HEK293 (cell line): ENCODE results near the gene KIF26B.

ENCODE experiments used
- CTCF ChIA-PET: fragments of 350-600 bp; formaldehyde crosslinking; extraction: SDS; loops from one replicate; lab custom pipeline; 2021; ENCODE audit warnings: antibody characterized with exemption; lab: Yijun Ruan, JAX
- POLR2A ChIA-PET: fragments of 300-600 bp; formaldehyde crosslinking; extraction: SDS; loops from one replicate; lab custom pipeline; 2020; ENCODE audit warnings: antibody characterized with exemption, inconsistent platforms; lab: Yijun Ruan, JAX
- H3K27ac ChIP-seq: fragments of 200-500 bp; sonication (Bioruptor generic); 2 replicates; pipeline ENCODE4 v1.5.1; 2014; ENCODE audit warnings: low read depth, low read length, control low read depth, inconsistent platforms; ENCODE audit errors: extremely low read depth
- H3K36me3 ChIP-seq, 2 experiments: fragments of 200-500 bp in 1 of 2; sonication (Bioruptor generic) in 1 of 2; 1 replicate in 1 of 2; 2 replicates in 1 of 2; pipeline ENCODE4 v1.5.1; 2014 to 2017; ENCODE audit warnings: inconsistent platforms in 2 of 2, low read length in 2 of 2; ENCODE audit not compliant: control insufficient read depth in 2 of 2, insufficient read depth in 1 of 2
- H3K4me1 ChIP-seq: fragments of 200-500 bp; sonication (Bioruptor generic); 2 replicates; pipeline ENCODE4 v1.5.1; 2014; ENCODE audit warnings: mild to moderate bottlenecking, low read length, inconsistent platforms; ENCODE audit not compliant: control insufficient read depth, insufficient read depth
- H3K4me3 ChIP-seq: 2 replicates; pipeline ENCODE4 v1.5.1; 2011; ENCODE audit warnings: low read depth, mild to moderate bottlenecking, control low read depth, low read length, moderate library complexity
- H3K9me3 ChIP-seq: fragments of 200-500 bp; sonication (Bioruptor generic); 2 replicates; pipeline ENCODE4 v1.5.1; 2014; ENCODE audit warnings: low read depth, low read length, inconsistent platforms; ENCODE audit not compliant: control insufficient read depth, insufficient read depth
- IKZF3 ChIP-seq: fragments of 450-650 bp; IDR thresholded peaks from 2 replicates; pipeline ENCODE4 v1.5.0; 2018; ENCODE audit warnings: missing biosample characterization, mild to moderate bottlenecking, missing genetic modification characterization, moderate library complexity
- PATZ1 ChIP-seq: fragments of 450-650 bp; formaldehyde crosslinking; IDR thresholded peaks from 2 replicates; pipeline ENCODE4 v1.5.1; 2016; ENCODE audit warnings: missing biosample characterization, missing genetic modification characterization
- PBX3 ChIP-seq: sonication (generic); formaldehyde crosslinking; IDR thresholded peaks from 2 replicates; pipeline ENCODE4 v1.8.1; 2022; ENCODE audit warnings: mild to moderate bottlenecking, moderate library complexity, missing genetic modification reagents
- PRDM6 ChIP-seq: fragments of 450-650 bp; formaldehyde crosslinking; IDR thresholded peaks from 2 replicates; pipeline ENCODE4 v1.5.1; 2017; ENCODE audit warnings: missing biosample characterization, missing genetic modification characterization
- ZBTB10 ChIP-seq: fragments of 450-650 bp; formaldehyde crosslinking; IDR thresholded peaks from 2 replicates; pipeline ENCODE4 v1.5.1; 2016; ENCODE audit warnings: missing biosample characterization, missing genetic modification characterization
- ZBTB26 ChIP-seq: fragments of 450-650 bp; formaldehyde crosslinking; optimal IDR thresholded peaks from 2 replicates; pipeline ENCODE3; 2016; ENCODE audit warnings: missing biosample characterization, mild to moderate bottlenecking, missing genetic modification characterization
- ZBTB48 ChIP-seq: fragments of 450-650 bp; formaldehyde crosslinking; IDR thresholded peaks from 2 replicates; pipeline ENCODE4 v1.5.1; 2016; ENCODE audit warnings: missing biosample characterization, missing genetic modification characterization
- ZNF16 ChIP-seq: fragments of 450-650 bp; formaldehyde crosslinking; IDR thresholded peaks from 2 replicates; pipeline ENCODE4 v1.5.1; 2016; ENCODE audit warnings: low read depth, missing biosample characterization, missing genetic modification characterization
- ZNF169 ChIP-seq: fragments of 450-650 bp; formaldehyde crosslinking; IDR thresholded peaks from 2 replicates; pipeline ENCODE4 v1.5.1; 2016; ENCODE audit warnings: missing biosample characterization, missing genetic modification characterization
- ZNF2 ChIP-seq: fragments of 450-650 bp; formaldehyde crosslinking; IDR thresholded peaks from 2 replicates; pipeline ENCODE4 v1.5.1; 2016; ENCODE audit warnings: missing biosample characterization, missing genetic modification characterization
- ZNF274 ChIP-seq, 2 experiments: fragments of 200-500 bp in 1 of 2; fragments of 450-650 bp in 1 of 2; sonication (Bioruptor generic) in 1 of 2; formaldehyde crosslinking in 1 of 2; IDR thresholded peaks; 2 replicates each; pipeline versions ENCODE4 v1.5.1 to v1.6.1; 2014 to 2016; ENCODE audit warnings: borderline replicate concordance in 1 of 2, inconsistent platforms in 1 of 2, low read length in 1 of 2, missing biosample characterization in 1 of 2, missing genetic modification characterization in 1 of 2
- ZNF341 ChIP-seq: fragments of 450-650 bp; formaldehyde crosslinking; IDR thresholded peaks from 2 replicates; pipeline ENCODE4; 2016; ENCODE audit warnings: low read depth, missing biosample characterization, missing genetic modification characterization
- ZNF362 ChIP-seq: fragments of 450-650 bp; formaldehyde crosslinking; IDR thresholded peaks from 2 replicates; pipeline ENCODE4 v1.5.1; 2016; ENCODE audit warnings: missing biosample characterization, missing genetic modification characterization
- ZNF518A ChIP-seq: fragments of 450-650 bp; formaldehyde crosslinking; conservative IDR thresholded peaks from 2 replicates; pipeline ENCODE4 v1.5.1; 2016; ENCODE audit warnings: low read depth, missing biosample characterization, missing genetic modification characterization
- ZNF600 ChIP-seq: fragments of 450-650 bp; formaldehyde crosslinking; IDR thresholded peaks from 2 replicates; pipeline ENCODE4 v1.5.1; 2016; ENCODE audit warnings: missing biosample characterization, missing genetic modification characterization
- ZNF747 ChIP-seq: fragments of 450-650 bp; formaldehyde crosslinking; IDR thresholded peaks from 2 replicates; pipeline ENCODE4 v1.5.1; 2016; ENCODE audit warnings: missing biosample characterization, missing genetic modification characterization
- ZSCAN18 ChIP-seq: fragments of 450-650 bp; formaldehyde crosslinking; IDR thresholded peaks from 2 replicates; pipeline ENCODE4 v1.5.1; 2016; ENCODE audit warnings: missing biosample characterization, missing genetic modification characterization

The KIF26B gene

GRCh38 chr1:245751726-245752470, 597.1 kb downstream of the KIF26B start:
- Histone ChIP-seq H3K4me1 (no peaks in the 10 kb centered on the region), H3K4me3 (no peak overlapping the region), H3K9me3 (no peaks in the 10 kb centered on the region), H3K36me3 (no peaks in the 10 kb centered on the region), H3K27ac (no peak overlapping the region)
- ChIA-PET POLR2A (no interaction called here), CTCF (no interaction called here)
- no peak for TF ChIP-seq ZNF169 (tag by site-specific recombination)
- no peak for TF ChIP-seq ZNF518A (tag by site-specific recombination)
- no peak for TF ChIP-seq ZNF2 (tag by site-specific recombination)
- no peak for TF ChIP-seq IKZF3
- no peak for TF ChIP-seq ZBTB26 (tag by site-specific recombination)
- no peak for TF ChIP-seq PATZ1
- no peak for TF ChIP-seq ZNF341 (tag by site-specific recombination)
- TF ChIP-seq ZSCAN18 = no peak
- TF ChIP-seq PBX3 (CRISPR knock-in tag) = no peak
- no peak for TF ChIP-seq ZBTB10 (tag by site-specific recombination)
- no peak for TF ChIP-seq ZNF362 (tag by site-specific recombination)
- no peak for TF ChIP-seq ZNF16 (tag by site-specific recombination)
- TF ChIP-seq PRDM6 (tag by site-specific recombination) = no peak
- no peak for TF ChIP-seq ZBTB48 (tag by site-specific recombination)
- TF ChIP-seq ZNF747 (tag by site-specific recombination) = no peak
- TF ChIP-seq ZNF600 = no peak
- no peak for TF ChIP-seq ZNF274 (IDR thresholded peaks at IDR 0.05; ENCODE audit: low read length)
- TF ChIP-seq ZNF274 (tag by site-specific recombination; IDR thresholded peaks at IDR 0.05; ENCODE audit: borderline replicate concordance) = no peak
